H1 (cell line): ENCODE results near the gene ANKRD27. TPM values are rescaled to one million over a fixed set of nuclear protein-coding genes. Genes with fewer than 3 reads are reported as not detected.
A peak's percentile ranks its signal among the peaks of the same experiment; 100 is the strongest.

Source experiments
- CTCF ChIA-PET: fragments of 300-600 bp; sonication (Branson Sonifier 250); formaldehyde crosslinking; loops from one replicate; lab custom pipeline; 2021; ENCODE audit not compliant: partially characterized antibody; lab: Charles Lee
- POLR2A ChIA-PET: fragments of 300-600 bp; sonication (Branson Sonifier 250); formaldehyde crosslinking; loops from one replicate; lab custom pipeline; 2021; ENCODE audit warnings: inconsistent platforms; ENCODE audit not compliant: partially characterized antibody; lab: Charles Lee
- DNase-seq, 2 experiments: peaks; one replicate each; pipeline versions ENCODE4 v3.0.0 to v3.0.0-alpha.2; 2010 to 2022; ENCODE audit warnings: low spot score in 2 of 2, low read depth in 1 of 2, mixed read lengths in 1 of 2
- FAIRE-seq: peaks from 2 replicates; lab custom pipeline; 2011; peaks lifted over from hg19 to GRCh38; lab: Jason Lieb, UNC
- H2AFZ ChIP-seq: 2 replicates; pipeline ENCODE4 v1.8.1; 2012; ENCODE audit warnings: low read length, inconsistent platforms
- H2AK5ac ChIP-seq: 2 replicates; pipeline ENCODE4 v1.6.1; 2013; ENCODE audit warnings: low read depth, low read length
- H2BK120ac ChIP-seq: replicated peaks from 2 replicates; pipeline ENCODE3; 2013; ENCODE audit warnings: low read depth, low read length, inconsistent platforms
- H2BK12ac ChIP-seq: 2 replicates; pipeline ENCODE4 v1.6.1; 2013; ENCODE audit warnings: low read depth, low read length
- H2BK15ac ChIP-seq: 2 replicates; pipeline ENCODE4 v1.6.1; 2013; ENCODE audit warnings: low read length
- H2BK20ac ChIP-seq: 2 replicates; pipeline ENCODE4 v1.6.1; 2013; ENCODE audit warnings: low read length
- H2BK5ac ChIP-seq: 2 replicates; pipeline ENCODE4 v1.6.1; 2013; ENCODE audit warnings: low read depth, low read length
- H3K14ac ChIP-seq: 2 replicates; pipeline ENCODE4 v1.6.1; 2013; ENCODE audit warnings: inconsistent platforms; ENCODE audit not compliant: insufficient read length
- H3K18ac ChIP-seq: 2 replicates; pipeline ENCODE4 v1.6.1; 2013; ENCODE audit warnings: low read length; ENCODE audit errors: extremely low read depth
- H3K23ac ChIP-seq: 2 replicates; pipeline ENCODE4 v1.6.1; 2013; ENCODE audit warnings: inconsistent platforms; ENCODE audit not compliant: insufficient read length
- H3K23me2 ChIP-seq: 2 replicates; pipeline ENCODE4 v1.6.1; 2013; ENCODE audit warnings: low read depth, low read length
- H3K27ac ChIP-seq: 2 replicates; pipeline ENCODE4 v1.6.1; 2011; ENCODE audit warnings: low read depth, low read length, inconsistent platforms
- H3K27me3 ChIP-seq, 4 experiments: replicated peaks in 1 of 4; 1 replicate in 1 of 4; 2 replicates in 3 of 4; pipeline versions ENCODE4 v1.6.1 to v1.8.1; 2011 to 2013; ENCODE audit warnings: low read length in 3 of 4, mild to moderate bottlenecking in 3 of 4, inconsistent platforms in 2 of 4, mixed read lengths in 2 of 4, moderate library complexity in 1 of 4; ENCODE audit not compliant: control insufficient read depth in 3 of 4, insufficient read depth in 3 of 4; ENCODE audit errors: extremely low read depth in 1 of 4
- H3K36me3 ChIP-seq, 4 experiments: 2 replicates each; pipeline versions ENCODE4 v1.6.1 to v1.8.1; 2011 to 2013; ENCODE audit warnings: mild to moderate bottlenecking in 4 of 4, low read length in 3 of 4, moderate library complexity in 2 of 4, control low read depth in 1 of 4, inconsistent platforms in 1 of 4; ENCODE audit not compliant: insufficient read depth in 4 of 4, control insufficient read depth in 2 of 4
- H3K4ac ChIP-seq: replicated peaks from 2 replicates; pipeline ENCODE3; 2013; ENCODE audit warnings: low read length, low read depth, mixed read lengths, inconsistent platforms; ENCODE audit not compliant: insufficient read length
- H3K4me1 ChIP-seq, 4 experiments: replicated peaks in 1 of 4; 1 replicate in 1 of 4; 2 replicates in 3 of 4; pipeline versions ENCODE4 v1.6.1 to v1.8.1; 2011 to 2013; ENCODE audit warnings: low read length in 3 of 4, inconsistent platforms in 2 of 4, mixed read lengths in 1 of 4; ENCODE audit not compliant: insufficient read depth in 4 of 4, control insufficient read depth in 3 of 4
- H3K4me2 ChIP-seq, 2 experiments: 2 replicates each; pipeline versions ENCODE4 v1.6.1 to v1.8.1; 2011 to 2013; ENCODE audit warnings: low read depth in 2 of 2, low read length in 2 of 2, control low read depth in 1 of 2, inconsistent platforms in 1 of 2, mild to moderate bottlenecking in 1 of 2; ENCODE audit not compliant: insufficient read depth in 1 of 2
- H3K4me3 ChIP-seq, 4 experiments: fragments of 200-600, 300-600 bp in 1 of 4; sonication (generic), shearing (Covaris generic), sonication (Bioruptor Twin) in 1 of 4; 2 replicates each; pipeline versions ENCODE4 v1.5.1 to v1.8.1; 2011 to 2016; ENCODE audit warnings: low read length in 4 of 4, low read depth in 3 of 4, control low read depth in 2 of 4, inconsistent platforms in 2 of 4, mild to moderate bottlenecking in 2 of 4, mixed read lengths in 1 of 4, moderate library complexity in 1 of 4; ENCODE audit not compliant: insufficient read depth in 2 of 4; ENCODE audit errors: extremely low read depth in 1 of 4
- H3K56ac ChIP-seq: replicated peaks from 2 replicates; pipeline ENCODE3; 2013; ENCODE audit warnings: low read depth, mild to moderate bottlenecking, mixed read lengths, low read length, inconsistent platforms; ENCODE audit not compliant: insufficient read length
- H3K79me1 ChIP-seq: 2 replicates; pipeline ENCODE4 v1.6.1; 2013; ENCODE audit warnings: low read depth, low read length, control low read depth
- H3K79me2 ChIP-seq, 2 experiments: 2 replicates each; pipeline versions ENCODE4 v1.6.1 to v1.8.1; 2012 to 2013; ENCODE audit warnings: low read length in 2 of 2, mild to moderate bottlenecking in 2 of 2, inconsistent platforms in 1 of 2; ENCODE audit not compliant: insufficient read depth in 2 of 2, control insufficient read depth in 1 of 2
- H3K9ac ChIP-seq, 4 experiments: replicated peaks in 1 of 4; 1 replicate in 1 of 4; 2 replicates in 3 of 4; pipeline versions ENCODE4 v1.6.1 to v1.8.1; 2011 to 2013; ENCODE audit warnings: low read depth in 3 of 4, low read length in 3 of 4, control low read depth in 2 of 4, mild to moderate bottlenecking in 2 of 4, moderate library complexity in 2 of 4, inconsistent platforms in 1 of 4; ENCODE audit errors: extremely low read depth in 1 of 4
- H3K9me3 ChIP-seq, 2 experiments: 2 replicates each; pipeline versions ENCODE4 v1.6.1 to v1.8.1; 2012 to 2013; ENCODE audit warnings: mild to moderate bottlenecking in 2 of 2, moderate library complexity in 2 of 2, control low read depth in 1 of 2, inconsistent platforms in 1 of 2, low read depth in 1 of 2, low read length in 1 of 2, mixed read lengths in 1 of 2; ENCODE audit not compliant: insufficient read depth in 2 of 2
- H4K20me1 ChIP-seq, 2 experiments: replicated peaks in 1 of 2; 2 replicates each; pipeline versions ENCODE3 to v1.8.1; 2011 to 2013; ENCODE audit warnings: inconsistent platforms in 2 of 2, low read length in 2 of 2, mild to moderate bottlenecking in 1 of 2; ENCODE audit not compliant: insufficient read depth in 2 of 2, control insufficient read depth in 1 of 2
- H4K5ac ChIP-seq: 2 replicates; pipeline ENCODE4 v1.6.1; 2013; ENCODE audit warnings: low read length, low read depth, mixed read lengths, inconsistent platforms; ENCODE audit not compliant: insufficient read length
- H4K8ac ChIP-seq: 2 replicates; pipeline ENCODE4 v1.8.0; 2013; ENCODE audit warnings: mild to moderate bottlenecking, moderate library complexity, low read length, inconsistent platforms; ENCODE audit not compliant: insufficient read depth; ENCODE audit errors: extremely low read depth
- H4K91ac ChIP-seq: replicated peaks from 2 replicates; pipeline ENCODE3; 2013; ENCODE audit warnings: low read length, mixed read lengths, inconsistent platforms; ENCODE audit not compliant: insufficient read length
- ASH2L ChIP-seq: fragments of 200-600, 300-600 bp; sonication (generic); IDR thresholded peaks from one replicate; pipeline ENCODE4 v1.7.1; 2017; ENCODE audit warnings: low read length
- CTBP2 ChIP-seq: IDR thresholded peaks from 2 replicates; pipeline ENCODE4 v1.7.0; 2011; ENCODE audit warnings: borderline replicate concordance, mild to moderate bottlenecking, moderate library complexity, mixed read lengths, low read length; ENCODE audit not compliant: insufficient read depth, insufficient read length
- NANOG ChIP-seq: IDR thresholded peaks from 2 replicates; pipeline ENCODE4 v1.6.1; 2011; ENCODE audit warnings: low read length, low read depth, mild to moderate bottlenecking, inconsistent platforms; ENCODE audit not compliant: insufficient read depth, poor library complexity, severe bottlenecking
- RBBP5 ChIP-seq: IDR thresholded peaks from 2 replicates; pipeline ENCODE4 v1.7.1; 2012; ENCODE audit warnings: low read depth, mild to moderate bottlenecking, inconsistent platforms, low read length, moderate library complexity, borderline replicate concordance
- RXRA ChIP-seq: IDR thresholded peaks from 2 replicates; pipeline ENCODE4 v1.6.1; 2011; ENCODE audit warnings: low read depth, mild to moderate bottlenecking, low read length, moderate library complexity; ENCODE audit not compliant: insufficient read depth
- WGBS, 2 experiments: shearing (Covaris generic) in 1 of 2; methylation state at CpG; one replicate each; pipeline versions ENCODE4 v1.1.6 to v1.1.7; 2013 to 2015; ENCODE audit warnings: low lambda C conversion rate in 2 of 2, mixed read lengths in 2 of 2, inconsistent platforms in 1 of 2, low coverage in 1 of 2, missing lambda C conversion rate in 1 of 2; ENCODE audit not compliant: insufficient replicate concordance in 2 of 2, insufficient coverage in 1 of 2, insufficient read length in 1 of 2; ENCODE audit errors: extremely low coverage in 1 of 2, missing lambda C conversion rate in 1 of 2; 5-methylcytosine and 5-hydroxymethylcytosine counted together
- polyA plus RNA-seq, 7 experiments: library from polyadenylated mRNA; depleted of rRNA in 3 of 7; stranded (reverse) in 5 of 7; unstranded in 2 of 7; fragments of >200 nt in 5 of 7; fragments of 200-250 nt in 2 of 7; gene quantifications; 1 replicate in 5 of 7; 2 replicates in 1 of 7; 4 replicates in 1 of 7; pipeline versions ENCODE4 v1.2.1 to v1.2.3, GENCODE V29; 2011 to 2013; ENCODE audit warnings: missing spikeins in 2 of 7, mixed read lengths in 2 of 7
- total RNA-seq: library from RNA; stranded (reverse); fragmentation: NEBNext Ultra II Directional; extraction: Animal tissue kit (Norgen Biotek cat#: 25700); gene quantifications from 2 replicates; pipeline ENCODE4 v1.2.1, GENCODE V29; 2021

The ANKRD27 gene
- total and polyA plus RNA-seq, 2 of the 8 experiments (the other 6 are each of a cell fraction or from before 2014, with no cell fraction given): 27.9 to 55.7 TPM

DNA sequence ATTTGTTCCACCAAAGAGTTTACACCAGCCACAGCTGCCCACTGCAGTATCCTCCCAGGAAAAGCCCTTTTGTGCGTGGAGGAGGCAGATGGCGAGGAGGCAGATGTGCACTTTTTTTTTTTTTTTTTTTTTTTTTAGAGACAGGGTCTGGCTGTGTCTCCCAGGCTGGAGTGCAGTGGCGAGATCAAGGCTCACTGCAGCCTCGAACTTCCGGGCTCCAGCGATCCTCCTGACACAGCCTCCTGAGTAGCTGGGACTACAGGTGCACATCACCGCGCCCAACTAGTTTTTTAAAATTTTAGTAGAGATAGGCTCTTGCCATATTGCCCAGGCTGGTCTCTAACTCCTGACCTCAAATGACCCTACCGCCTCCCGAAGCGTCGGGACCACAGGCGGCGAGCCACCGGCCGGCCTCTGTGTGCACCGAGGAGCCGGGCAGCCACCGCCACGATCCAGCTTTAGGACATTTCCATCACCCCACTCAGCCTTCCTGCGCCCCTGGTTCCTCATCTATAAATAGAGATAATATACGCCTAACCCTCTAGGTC lies 94.6 kb downstream of the ANKRD27 start:
- Histone ChIP-seq H2BK5ac (no peak overlapping the region), H3K56ac (no peak overlapping the region), H2AFZ (0 out of 2 replicates have a peak overlapping the region, but pooled peaks have one; percentile 3), H3K4me3 (peak overlapping the region; percentile 70 to 92 (median 83)), H3K27ac (no peak overlapping the region), H3K18ac (no peak overlapping the region), H3K27me3 (peaks cover 0 to 2% (median 0%) of the 10 kb centered on the region in 4 experiments; a peak in 4 of 7 replicates), H3K9me3 (peaks cover 0 to 3% of the 10 kb centered on the region in 2 experiments; a peak in 1 of 4 replicates), H3K4me1 (peaks cover 0 to 6% (median 0%) of the 10 kb centered on the region in 4 experiments; a peak in 2 of 7 replicates), H2BK120ac (no peak overlapping the region), H3K9ac (no peak overlapping the region), H4K5ac (no peak overlapping the region), H3K23ac (no peak overlapping the region), H4K8ac (no peak overlapping the region), H3K14ac (no peak overlapping the region), H3K4me2 (peak overlapping the region; percentile 62 to 87), H3K79me2 (peaks cover 0 to 9% of the 10 kb centered on the region in 2 experiments; a peak in 1 of 4 replicates), H2BK15ac (no peak overlapping the region), H2AK5ac (no peak overlapping the region), H3K36me3 (peaks cover 0 to 15% (median 7%) of the 10 kb centered on the region in 4 experiments; a peak in 4 of 8 replicates), H4K20me1 (peaks cover 0 to 5% of the 10 kb centered on the region in 2 experiments), H4K91ac (no peak overlapping the region), H2BK20ac (no peak overlapping the region), H3K79me1 (no peaks in the 10 kb centered on the region), H3K23me2 (peaks cover 7% of the 10 kb centered on the region; the same call in 1 of the 2 replicates), H3K4ac (no peak overlapping the region), H2BK12ac (no peak overlapping the region)
- TF ChIP-seq CTBP2: no peak
- no peak for TF ChIP-seq RBBP5
- 0 out of 2 replicates have a peak, but pooled peaks have one; percentile 36 for TF ChIP-seq RXRA
- TF ChIP-seq NANOG: no peak
- TF ChIP-seq ASH2L: peak; percentile 17
- WGBS, 2 experiments: 37% methylated on average over 21 of the region's 22 CpGs; no CpG with 5 or more reads in 1 of the 2 experiments
- DNase-seq (no peak), FAIRE-seq (no peak)
- ChIA-PET CTCF (interaction anchor here (1.5 kb wide), 1 partner anchor 18 kb away, joined by 3 read pairs; no protein-coding TSS in a partner anchor), POLR2A (interaction anchor here (1.3 to 2.3 kb wide), 2 partner anchors 9 to 13 kb away, joined by 3 to 10 read pairs; no protein-coding TSS in a partner anchor)
